HG03432 (cell line): Measurements from ENCODE around the gene TMEM217.

Experiments used
- ATAC-seq: cut with Tn5 transposase; IDR thresholded peaks from one replicate; pipeline ENCODE4 v1.9.1; 2021; ENCODE audit warnings: mild to moderate bottlenecking, moderate library complexity; ENCODE audit not compliant: unreplicated experiment

TMEM217 gene

GRCh38 chr6:37280162-37280887 lies 22.4 kb upstream of the TMEM217 start:
- no peak for ATAC-seq

DNA sequence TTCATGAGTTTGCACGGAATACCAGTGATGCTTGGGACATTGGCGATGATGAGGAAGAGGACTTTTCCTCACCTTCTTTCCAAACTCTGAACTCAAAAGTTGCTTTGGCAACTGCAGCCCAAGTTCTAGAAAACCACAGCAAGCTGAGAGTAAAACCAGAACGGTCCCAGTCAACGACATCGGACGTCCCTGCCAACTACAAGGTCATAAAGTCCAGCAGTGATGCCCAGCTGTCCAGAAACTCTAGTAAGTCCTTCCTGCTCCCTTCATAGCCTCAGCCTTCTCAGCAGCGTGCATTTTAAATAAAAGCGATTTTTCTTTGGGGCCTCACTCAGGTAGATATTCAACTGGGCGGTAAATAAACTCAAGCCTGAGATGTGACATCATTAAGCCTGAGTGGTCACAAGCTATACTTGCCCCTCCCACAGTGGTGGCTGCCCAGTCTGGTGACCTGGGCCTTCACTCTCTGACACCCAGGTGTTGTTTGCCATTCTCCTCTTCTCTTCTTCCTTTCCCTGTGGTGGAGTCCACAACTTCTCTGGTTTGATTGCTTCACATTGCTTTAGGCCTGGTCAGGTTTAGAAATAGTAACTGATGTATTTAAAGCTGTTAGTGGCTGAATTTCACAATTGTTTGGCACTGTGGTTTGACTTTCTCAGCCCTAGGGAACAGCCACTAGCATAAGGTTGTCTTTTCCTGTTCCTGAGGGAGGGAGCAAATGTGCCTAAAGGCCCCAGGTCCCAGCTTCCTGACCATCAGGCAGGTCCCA lies 21.6 kb upstream of the TMEM217 start:
- no peak for ATAC-seq

DNA sequence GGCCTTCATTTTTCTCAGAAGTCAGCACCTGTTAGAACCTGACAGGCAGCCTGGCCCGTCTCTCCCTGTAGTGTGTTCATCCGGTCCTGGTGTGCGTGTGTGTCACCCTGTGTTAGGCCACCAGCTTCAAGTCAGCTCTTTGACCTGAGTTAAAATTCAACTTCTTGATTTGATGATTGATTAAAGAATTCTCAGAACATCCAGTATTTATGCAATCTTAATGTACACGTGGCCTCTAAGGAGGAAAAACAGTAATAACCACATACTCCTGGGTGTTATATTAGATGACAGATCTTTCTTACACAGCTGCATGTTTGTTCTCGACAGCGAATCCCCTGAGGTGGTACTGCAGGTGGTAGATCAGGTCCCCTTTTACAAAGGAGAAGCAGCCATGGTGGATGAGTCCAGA lies 19.1 kb upstream of the TMEM217 start:
- no peak for ATAC-seq

DNA sequence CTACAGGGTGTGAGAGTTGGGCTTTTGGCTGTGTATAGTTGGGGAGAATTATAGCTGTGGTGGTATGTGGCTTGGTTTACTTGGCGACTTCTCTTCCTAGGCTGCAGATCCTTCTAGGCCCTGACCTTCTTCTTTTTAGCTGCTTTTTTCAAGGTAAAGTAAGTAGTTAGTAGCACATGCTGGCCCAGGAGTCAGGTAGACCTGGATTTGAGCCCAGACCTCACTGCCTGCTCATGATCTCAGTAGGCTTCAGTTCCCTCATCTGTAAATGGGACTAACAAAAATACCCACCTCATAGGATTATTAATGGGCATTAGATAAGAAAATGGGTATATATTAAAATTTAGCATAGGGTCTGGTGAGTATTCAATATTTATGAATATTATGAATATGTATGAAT lies 17.4 kb upstream of the TMEM217 start:
- ATAC-seq = no peak

GRCh38 chr6:37273690-37274089 lies 15.7 kb upstream of the TMEM217 start:
- no peak for ATAC-seq

GRCh38 chr6:37272834-37273566 lies 15.1 kb upstream of the TMEM217 start:
- ATAC-seq = no peak

DNA sequence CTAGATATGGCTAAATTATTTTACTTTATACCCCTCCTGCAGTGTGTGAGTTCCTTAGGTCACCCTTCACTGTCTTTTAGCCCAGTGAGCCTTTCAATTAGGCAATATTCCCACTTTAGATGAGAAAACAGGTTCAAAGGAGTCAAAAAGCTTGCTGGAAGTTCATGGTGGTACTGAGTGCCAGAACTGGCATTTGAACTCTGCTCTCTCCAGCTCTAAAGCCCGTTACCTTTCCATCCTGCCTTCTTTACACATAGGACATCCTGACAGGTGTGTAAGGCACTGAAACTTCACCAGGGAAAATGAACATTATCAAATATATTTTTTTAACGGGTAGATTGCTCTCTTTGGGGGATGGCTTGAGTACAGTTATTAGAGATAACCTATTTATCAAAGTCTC lies 11.2 kb upstream of the TMEM217 start:
- ATAC-seq = no peak

- no peak for ATAC-seq
Measured at GRCh38 chr6:37265860-37266259, 7.9 kb upstream of the TMEM217 start.

GRCh38 chr6:37265001-37265400 lies 7.1 kb upstream of the TMEM217 start:
- ATAC-seq = no peak

GRCh38 chr6:37262446-37263026 lies 4.6 kb upstream of the TMEM217 start:
- no peak for ATAC-seq

GRCh38 chr6:37261198-37261597 lies 3.3 kb upstream of the TMEM217 start:
- no peak for ATAC-seq

DNA sequence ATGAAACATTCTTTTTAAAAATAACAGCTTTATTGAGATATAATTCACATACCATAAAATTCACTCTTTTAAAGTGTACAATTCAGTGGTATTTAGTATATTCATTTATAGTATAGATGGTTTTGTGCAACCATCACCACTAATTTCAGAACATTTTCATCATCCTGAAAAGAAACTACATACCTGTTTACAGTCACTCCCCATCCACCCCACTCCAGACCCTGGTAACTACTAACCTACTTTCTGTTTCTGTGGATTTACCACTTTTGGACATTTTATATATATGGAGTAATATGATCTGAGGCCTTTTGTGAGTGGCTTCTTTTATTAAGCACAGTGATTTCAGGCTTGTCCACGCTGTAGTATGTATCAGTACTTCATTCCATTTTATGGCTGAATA lies 2.5 kb upstream of the TMEM217 start:
- no peak for ATAC-seq

GRCh38 chr6:37260040-37260439 lies 2.1 kb upstream of the TMEM217 start:
- ATAC-seq = no peak

- ATAC-seq = no peak
Measured at GRCh38 chr6:37259191-37259590, 1.2 kb upstream of the TMEM217 start.

DNA sequence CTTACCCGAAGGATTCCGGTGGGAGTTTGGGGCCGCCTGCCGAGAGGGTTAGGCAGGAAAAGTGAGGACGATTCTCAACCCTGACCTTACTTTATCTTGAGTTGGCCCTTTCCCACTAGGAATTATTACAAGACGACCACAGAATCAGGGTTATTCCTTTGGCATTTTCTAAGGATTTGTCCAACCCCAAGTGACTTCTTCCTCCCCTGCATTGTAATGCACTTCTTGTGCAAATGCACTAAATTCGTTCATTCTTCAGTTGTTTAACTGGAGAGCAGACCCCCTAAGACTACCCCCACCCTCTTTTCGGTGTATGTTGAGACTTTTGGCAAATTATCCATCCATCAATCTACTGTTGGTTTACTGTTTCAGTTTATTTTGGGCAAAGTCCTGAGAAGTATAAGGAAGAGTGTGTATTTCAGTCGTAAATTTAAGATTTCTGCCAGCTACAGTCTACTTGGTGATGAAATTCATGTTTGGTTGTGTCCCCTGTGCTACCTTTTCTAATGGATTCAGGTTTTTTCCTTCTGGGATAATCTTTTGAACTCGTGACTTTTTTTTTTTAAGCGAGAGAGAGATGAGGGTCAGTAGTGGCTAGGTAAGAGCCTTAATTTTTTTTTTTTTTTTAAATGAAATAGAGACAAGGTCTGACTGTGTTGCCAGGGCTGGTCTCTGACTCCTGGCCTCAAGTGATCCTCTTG lies 611 bp upstream of the TMEM217 start:
- no peak for ATAC-seq

DNA sequence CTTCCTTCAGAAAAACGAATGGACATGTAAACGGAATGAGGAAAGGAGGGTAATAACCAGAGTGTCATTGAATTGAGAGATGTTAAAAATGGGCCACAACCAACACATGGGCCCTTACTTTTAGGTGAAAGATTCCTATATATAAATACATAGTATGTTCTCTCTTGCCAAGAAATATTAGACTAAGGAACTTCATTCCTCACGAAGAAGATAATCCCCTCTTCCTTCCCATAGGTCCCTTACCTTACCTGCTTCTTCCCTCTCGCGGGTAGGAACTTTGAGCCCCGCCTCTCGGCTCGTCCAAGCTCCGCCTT lies 667 bp downstream of the TMEM217 start:
- no peak for ATAC-seq

DNA sequence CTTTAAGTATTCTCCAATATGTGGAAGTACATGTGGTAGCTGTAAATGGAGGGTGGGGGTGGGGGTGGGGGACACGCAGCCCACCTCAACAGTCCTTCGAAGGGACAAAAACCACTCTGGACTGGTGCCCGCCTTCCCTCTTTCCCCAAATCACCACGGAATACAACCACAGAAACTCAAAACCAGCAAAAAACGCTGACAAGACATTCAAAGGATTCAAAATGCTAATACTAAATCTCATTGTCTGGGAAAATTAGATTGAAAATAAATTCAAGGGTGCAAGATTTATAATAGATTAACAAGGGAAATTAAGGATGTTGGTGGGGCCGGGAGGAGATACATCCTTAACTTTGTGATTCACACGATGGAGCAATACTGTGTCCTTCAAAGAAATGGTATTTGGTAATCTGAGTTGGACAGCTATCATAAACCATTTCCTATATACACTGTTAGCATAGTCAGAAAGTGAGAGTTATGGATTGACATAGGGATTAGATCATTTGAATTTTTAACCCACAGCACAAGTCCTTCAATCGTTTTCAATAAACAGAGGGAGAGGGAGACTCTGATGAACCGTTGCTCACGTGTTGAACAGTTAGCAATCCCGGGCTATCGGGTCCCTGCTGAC lies 1.1 kb downstream of the TMEM217 start:
- ATAC-seq = no peak

DNA sequence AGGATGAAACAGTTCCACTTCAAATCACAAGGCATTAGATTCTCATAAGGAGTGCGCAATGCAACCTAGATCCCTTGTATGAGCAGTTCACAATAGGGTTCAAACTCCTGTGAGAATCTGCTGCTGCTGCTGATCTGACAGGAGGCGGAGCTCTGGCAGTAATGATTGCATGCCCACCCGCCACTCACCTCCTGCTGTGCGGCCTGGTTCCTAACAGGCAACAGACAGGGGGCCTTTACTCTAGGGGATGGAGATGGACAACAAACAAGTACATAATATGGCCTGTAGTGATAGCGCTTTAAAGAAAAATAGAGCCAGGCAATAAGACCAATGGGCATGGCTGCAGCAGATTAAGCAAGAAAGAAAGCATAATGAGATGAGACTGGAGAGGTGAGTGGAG lies 3.1 kb downstream of the TMEM217 start:
- ATAC-seq = no peak

GRCh38 chr6:37253486-37254007 lies 4.4 kb downstream of the TMEM217 start:
- ATAC-seq = no peak

GRCh38 chr6:37251211-37251780 lies 6.6 kb downstream of the TMEM217 start:
- no peak for ATAC-seq
